Measurements from ENCODE around the gene RXRG.

DNA sequence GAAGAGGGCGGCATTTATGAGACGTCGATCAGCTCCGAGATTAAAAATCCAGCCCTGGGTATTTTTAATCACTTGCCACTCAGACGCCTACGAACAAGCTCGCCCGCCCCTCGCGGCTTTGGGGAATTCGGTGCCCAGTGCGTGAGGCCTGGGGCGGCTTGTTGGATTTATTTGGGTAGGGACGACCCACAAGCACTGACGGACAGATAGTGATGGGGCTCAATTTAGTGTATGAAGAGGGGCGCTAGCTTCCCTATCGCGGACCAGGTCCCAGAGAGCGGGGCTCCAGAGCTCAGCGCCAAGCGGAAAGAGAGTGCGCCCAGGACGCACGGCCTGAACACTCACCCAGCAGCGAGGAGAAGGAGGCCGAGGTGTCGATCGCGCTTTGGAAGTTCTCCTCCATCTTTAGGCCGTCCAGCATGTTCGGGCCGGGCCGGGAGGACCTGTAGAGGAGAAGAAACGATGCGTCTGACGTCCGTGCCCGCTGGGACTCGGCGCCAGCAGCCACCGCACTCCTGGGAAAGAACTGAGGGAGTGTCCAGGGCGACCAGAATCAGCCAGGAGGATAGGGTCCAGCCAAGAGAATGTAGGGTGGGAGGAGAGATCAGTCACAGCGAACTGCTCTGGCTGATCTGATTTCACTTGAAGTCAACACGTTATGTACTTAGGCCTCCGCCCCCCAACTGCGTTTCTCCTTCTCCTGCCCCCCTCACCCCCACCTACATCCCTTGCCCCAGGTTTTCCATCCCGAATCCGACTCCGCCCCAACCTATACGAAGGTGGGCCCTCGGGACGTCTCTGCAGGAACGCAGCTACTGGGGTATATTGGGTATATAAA is 89.6 kb downstream of the RXRG start:
- TF ChIP-seq GATA2 (IDR thresholded peaks at IDR 0.05; ENCODE audit: low read depth, low read length) = no peak
- no peak for TF ChIP-seq GATA3 (IDR thresholded peaks at IDR 0.05; ENCODE audit: low read depth, low read length)

All from SH-SY5Y (cell line).